Stimulated activated CD8-positive, alpha-beta memory T cell treated with anti-CD3 and anti-CD28 coated beads, Interleukin-4, amount 100 ng/mL, for 4 hours (primary cell): ENCODE results near the gene WFS1.

ENCODE experiments used
- DNase-seq, 2 donors: peaks; one replicate each; pipeline ENCODE4 v3.0.0-alpha.2; 2020; ENCODE audit warnings: low read depth in 2 of 2, low spot score in 1 of 2

Gene WFS1

DNA sequence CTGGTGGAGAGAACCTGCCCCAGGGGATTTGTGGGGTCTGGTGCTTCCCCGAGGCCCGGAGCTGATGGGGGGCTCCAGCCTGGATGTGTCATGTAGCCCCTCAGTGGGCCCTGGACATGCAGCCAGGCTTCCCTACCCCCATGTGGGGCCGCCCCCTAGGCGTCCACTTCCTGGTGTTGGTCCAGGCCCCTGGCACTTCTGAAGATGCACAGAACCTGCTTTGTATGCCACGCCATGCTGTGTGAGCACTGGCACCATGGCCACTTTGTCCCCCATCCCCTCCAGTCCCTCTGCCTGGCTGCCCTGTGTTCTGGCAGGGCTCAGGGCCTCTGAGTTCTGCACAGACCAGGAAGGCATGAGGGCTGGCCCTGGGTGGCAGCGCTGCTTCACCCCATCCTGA lies 29.2 kb downstream of the WFS1 start:
- DNase-seq = no peak

DNA sequence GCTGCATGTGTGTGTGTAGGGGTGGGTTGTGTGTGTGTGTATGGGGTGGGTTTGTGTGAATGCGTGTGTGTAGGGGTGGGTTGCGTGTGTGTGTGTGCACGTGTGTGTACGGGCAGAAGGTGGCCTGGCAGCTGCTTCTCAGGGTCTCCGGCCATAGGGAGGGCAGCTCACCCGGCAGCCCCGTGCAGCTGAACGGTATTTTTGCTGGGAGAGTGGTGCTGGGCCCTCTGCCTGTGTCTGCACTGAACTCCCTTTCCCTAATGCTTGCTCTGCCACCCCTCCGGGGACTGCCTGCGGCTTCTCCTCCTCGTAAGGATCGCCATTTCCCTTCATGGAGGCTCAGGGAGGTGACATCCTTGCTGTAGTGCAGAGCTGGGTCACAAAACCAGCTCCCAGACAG lies 30.2 kb downstream of the WFS1 start:
- DNase-seq = no peak

DNA sequence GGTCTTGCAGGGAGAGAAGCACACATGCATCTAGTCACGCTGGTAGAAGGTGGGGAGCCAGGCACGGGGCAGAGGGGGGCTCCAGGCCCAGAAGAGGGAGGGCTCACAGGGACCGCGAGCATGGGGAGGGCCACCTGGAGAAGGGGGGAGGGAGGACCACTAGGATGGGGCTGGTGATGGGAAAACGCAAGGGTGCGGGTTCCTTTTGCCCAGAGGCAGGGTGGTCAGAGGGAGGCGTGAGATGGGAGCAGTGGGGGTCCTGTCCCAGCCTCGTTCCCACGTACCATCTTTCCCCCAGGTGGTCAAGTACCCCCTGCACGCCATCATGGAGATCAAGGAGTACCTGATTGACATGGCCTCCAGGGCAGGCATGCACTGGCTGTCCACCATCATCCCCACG lies 30.7 kb downstream of the WFS1 start:
- no peak for DNase-seq

DNA sequence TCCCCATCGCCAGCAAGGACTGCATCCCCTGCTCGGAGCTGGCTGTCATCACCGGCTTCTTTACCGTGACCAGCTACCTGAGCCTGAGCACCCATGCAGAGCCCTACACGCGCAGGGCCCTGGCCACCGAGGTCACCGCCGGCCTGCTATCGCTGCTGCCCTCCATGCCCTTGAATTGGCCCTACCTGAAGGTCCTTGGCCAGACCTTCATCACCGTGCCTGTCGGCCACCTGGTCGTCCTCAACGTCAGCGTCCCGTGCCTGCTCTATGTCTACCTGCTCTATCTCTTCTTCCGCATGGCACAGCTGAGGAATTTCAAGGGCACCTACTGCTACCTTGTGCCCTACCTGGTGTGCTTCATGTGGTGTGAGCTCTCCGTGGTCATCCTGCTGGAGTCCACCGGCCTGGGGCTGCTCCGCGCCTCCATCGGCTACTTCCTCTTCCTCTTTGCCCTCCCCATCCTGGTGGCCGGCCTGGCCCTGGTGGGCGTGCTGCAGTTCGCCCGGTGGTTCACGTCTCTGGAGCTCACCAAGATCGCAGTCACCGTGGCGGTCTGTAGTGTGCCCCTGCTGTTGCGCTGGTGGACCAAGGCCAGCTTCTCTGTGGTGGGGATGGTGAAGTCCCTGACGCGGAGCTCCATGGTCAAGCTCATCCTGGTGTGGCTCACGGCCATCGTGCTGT lies 31.5 kb downstream of the WFS1 start:
- no peak for DNase-seq

DNA sequence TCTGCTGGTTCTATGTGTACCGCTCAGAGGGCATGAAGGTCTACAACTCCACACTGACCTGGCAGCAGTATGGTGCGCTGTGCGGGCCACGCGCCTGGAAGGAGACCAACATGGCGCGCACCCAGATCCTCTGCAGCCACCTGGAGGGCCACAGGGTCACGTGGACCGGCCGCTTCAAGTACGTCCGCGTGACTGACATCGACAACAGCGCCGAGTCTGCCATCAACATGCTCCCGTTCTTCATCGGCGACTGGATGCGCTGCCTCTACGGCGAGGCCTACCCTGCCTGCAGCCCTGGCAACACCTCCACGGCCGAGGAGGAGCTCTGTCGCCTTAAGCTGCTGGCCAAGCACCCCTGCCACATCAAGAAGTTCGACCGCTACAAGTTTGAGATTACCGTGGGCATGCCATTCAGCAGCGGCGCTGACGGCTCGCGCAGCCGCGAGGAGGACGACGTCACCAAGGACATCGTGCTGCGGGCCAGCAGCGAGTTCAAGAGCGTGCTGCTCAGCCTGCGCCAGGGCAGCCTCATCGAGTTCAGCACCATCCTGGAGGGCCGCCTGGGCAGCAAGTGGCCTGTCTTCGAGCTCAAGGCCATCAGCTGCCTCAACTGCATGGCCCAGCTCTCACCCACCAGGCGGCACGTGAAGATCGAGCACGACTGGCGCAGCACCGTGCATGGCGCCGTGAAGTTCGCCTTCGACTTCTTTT lies 32.2 kb downstream of the WFS1 start:
- no peak for DNase-seq

DNA sequence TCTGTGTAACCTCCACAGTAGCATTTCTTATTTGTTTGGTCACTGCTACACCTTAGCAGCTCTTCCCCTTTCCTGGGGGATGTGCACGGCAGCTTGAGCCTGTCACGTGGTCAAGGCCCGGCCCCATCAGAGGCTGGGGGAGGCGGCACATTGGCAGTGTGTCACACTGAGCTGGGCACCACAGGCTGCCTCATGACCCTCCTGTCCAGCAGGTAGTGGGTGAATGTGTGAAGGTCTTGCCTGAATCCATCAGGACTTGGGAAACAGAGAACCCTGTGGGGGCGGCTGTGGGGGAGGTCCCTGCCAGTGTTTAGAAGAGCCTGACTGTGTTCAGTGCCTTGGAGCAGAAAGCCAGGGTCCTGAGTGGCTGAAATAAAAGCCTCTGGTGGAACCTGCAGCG lies 33.2 kb downstream of the WFS1 start:
- DNase-seq = no peak

DNA sequence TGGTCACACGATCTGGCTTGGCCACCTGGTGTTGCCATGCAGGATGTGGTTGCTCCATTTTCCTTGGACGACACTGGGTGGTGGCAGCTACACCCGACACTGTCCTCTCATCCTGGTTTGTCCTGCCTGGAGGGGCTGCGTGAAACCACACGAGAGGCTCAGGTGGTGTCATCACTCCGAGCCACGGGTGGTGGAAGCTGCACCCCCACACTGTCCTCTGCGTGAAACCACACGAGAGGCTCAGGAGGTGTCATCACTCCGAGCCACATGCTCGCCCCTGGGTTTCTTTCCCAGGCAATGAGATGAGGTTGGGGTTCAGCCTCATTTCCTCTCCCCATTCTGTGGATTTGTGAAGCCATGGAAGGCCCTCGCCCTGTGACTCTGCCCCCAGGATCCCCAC lies 34.3 kb downstream of the WFS1 start:
- DNase-seq = no peak

DNA sequence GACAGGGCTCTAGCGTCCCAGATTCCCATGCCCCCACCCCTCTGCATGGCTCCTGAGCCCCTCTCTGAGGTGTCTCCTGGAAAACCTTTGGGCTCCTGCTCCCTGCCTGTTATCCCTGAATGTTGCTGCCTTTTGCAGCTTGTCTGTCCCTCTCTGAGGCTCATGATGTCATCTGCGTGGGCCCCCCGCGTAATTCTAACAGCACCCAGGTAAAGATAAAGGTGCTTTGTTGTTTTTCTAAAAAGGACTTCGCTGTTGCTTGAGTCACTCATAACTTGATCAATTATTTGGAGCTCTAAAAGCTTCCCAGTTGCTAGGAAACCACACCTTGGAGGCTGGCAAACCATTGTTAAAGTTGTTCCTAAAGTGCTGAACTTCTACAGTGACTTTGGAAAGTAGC lies 36.6 kb downstream of the WFS1 start:
- no peak for DNase-seq

DNA sequence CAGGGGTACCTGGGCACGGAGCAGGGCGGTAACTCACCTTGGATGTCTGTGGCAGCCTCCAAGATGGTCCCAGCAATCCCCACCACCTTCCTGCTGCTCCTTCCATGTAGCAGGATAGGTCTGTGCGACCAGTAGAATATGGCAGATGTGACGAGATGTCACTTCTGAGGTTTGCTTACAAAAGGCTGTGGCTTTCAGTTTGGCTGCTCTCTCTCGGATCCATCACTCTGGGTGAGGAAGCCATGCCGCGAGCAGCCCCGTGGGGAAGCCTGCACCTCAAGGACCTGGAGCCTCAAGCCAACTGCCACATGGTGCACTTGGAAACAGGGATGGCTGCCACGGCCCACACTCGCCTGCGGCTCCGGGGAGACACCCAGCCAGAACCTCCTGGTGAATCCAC lies 37.6 kb downstream of the WFS1 start:
- DNase-seq = no peak

DNA sequence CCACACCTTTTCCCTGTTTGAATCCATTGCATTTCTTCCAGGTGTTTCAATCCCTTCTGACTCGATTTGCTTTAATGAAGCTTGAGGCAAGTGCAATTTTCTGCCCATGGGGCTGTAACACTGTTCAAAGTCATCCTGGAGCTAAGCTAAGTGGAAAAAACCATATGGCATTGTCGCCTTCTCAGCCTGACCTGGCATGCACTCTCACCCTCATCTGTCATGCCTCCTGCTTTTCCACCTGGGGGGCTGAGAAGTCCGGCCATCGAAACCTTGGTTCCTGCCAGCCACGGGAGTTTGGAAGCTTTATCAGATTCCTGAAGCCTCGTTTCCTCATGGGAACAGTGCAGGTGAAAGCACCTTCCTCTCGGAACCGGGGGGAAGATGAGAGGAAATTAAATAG lies 38.2 kb downstream of the WFS1 start:
- DNase-seq = no peak

DNA sequence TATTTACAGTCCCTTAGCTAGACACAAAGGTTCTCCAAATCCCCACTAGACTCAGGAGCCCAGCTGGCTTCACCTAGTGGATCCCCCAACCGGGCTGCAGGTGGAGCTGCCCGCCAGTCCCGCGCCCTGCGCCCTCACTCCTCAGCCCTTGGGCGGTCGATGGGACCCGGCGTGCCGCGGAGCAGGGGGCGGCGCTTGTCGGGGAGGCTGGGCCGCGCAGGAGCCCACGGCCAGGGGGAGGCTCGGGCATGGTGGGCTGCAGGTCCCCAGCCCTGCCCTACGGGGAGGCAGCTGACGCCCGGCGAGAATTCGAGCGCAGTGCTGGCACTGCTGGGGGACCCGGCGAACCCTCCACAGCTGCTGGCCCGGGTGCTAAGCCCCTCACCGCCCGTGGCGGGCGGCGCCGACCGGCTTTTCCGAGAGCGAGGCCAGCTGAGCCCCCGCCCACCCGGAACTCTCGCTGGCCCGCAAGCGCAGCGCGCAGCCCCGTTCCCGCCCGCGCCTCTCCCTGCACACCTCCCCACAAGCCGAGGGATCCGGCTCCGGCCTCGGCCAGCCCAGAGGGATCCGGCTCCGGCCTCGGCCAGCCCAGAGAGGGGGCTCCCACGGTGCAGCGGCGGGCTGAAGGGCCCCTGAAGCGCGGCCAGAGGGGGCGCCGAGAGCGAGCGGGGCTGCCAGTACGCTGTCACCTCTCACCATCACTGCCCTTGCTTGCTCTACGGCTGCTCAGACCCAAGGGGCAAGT lies 39.4 kb downstream of the WFS1 start:
- no peak for DNase-seq

DNA sequence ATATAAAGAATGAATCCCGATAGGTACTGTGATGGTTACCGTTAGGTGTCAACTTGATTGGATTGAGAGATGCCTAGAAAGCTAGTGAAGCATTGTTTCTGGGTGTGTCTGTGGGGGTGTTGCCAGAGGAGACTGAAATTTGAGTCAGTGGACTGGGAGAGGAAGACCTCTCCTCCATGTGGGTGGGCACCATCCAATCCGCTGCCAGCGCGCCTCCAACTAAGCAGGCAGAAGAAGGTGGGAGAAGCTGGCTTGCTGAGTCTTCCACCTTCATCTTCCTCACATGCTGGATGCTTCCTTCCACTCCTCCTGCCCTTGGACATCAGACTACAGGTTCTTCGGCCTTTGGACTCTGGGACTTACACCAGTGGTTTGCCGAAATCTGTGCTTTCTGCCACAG lies 40.1 kb downstream of the WFS1 start:
- DNase-seq = no peak

DNA sequence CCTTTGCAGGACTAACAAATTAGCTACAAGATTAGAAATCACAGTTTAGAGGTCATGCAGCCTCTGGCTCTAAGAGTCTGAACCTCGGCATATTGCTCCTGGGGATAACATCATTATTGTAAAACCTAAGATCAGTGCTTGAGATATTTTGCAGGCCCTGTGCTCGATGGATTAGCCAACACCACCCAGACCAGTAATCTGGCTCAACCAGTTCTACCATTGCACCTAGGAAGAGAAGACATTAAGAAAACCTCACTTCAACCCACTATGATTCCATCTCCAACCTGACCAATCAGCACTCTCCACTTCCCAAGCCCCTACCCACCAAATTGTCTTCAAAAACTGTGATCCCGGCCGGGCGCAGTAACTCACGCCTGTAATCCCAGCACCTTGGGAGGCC lies 43.6 kb downstream of the WFS1 start:
- DNase-seq = no peak

DNA sequence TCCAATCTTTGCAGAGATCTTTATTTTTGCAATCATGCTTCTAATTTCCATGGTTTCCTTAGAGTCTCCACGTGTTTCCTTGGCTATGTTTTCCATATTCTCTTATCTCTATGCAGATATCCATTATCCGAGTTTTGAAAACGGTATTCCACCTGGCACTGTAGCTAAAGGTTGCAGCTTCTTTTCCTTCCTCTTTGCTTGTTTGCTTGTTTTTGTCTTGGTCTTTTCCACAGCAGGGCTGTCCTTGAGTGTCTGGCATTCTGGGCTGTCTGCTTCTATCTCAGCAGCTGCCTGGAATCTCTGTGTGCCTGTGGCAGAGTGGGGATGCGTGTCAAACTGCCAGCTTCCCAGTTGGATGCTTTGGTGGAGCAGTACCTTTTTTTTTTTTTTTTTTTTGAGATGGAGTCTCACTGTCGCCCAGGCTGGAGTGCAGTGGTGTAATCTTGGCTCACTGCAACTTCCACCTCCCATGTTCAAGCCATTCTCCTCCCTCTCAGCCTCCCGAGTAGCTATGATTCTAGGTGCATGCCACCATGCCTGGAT lies 46.9 kb downstream of the WFS1 start:
- DNase-seq = no peak

DNA sequence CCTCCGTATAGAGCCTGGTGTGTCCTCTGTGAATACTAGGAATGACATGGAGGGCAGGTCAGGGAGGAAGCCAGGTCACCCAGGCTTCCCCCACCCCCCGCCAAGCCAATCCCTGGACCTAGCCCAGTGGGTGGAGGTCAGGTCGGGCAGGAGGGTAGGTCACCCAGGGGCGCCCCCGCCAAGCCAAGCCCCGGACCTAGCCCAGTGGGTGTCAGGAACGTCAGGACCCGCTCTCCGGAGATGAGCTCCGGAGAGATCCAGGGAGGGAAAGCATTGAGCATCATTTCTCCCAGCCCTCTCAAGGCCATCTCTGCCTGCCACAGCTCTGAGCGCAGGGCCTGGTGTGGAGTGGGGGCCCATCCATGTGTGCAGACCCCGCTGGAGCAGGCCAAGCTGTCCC lies 48.6 kb downstream of the WFS1 start:
- no peak for DNase-seq

DNA sequence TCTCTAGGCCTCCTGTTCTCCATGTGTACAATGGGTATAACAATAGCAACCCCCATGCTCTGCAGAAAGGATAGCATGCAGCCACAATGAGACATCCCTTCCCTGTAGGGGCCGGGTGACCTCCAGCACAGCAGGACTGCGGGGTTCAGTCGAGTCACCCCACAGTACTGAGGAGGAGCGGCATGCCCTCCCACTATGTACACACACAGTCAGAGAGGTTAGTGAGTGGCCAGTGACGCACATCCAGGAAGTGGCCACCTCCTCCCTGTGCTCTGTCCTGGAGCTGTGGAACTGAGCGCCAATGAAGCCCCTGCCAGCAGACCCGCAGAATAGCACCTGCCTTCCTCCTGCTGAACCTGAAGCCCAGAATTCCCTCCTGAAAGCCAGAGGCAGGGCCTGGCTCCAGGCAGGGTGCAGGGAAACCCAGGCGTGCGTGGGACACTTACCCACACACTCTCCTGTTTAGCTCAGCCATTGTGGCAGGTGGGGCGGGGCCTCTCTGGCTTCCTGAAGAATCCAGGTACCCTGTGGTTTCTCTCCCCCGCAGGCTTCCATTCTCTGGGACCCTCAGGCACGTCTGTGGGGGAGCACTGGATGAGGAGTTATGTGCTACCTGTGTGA lies 50.0 kb downstream of the WFS1 start:
- DNase-seq = no peak

DNA sequence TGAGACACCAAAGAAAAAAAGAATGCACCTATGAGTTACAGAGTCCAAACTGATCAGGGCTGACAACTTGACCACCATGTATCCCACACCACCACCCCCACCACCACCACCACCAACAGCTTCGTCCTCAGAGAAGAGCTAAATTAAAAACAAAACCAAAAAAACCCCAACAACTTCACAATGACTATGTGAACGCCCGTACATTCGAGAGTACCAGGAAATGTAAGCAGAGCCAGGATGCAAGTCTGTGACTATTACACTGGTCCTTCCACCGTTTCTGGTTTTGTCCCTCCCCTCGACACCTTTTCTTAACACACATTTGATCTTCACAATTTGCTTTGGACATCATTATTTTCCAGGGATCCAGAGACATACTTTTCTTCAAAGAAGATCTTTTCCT lies 51.0 kb downstream of the WFS1 start:
- DNase-seq = no peak

DNA sequence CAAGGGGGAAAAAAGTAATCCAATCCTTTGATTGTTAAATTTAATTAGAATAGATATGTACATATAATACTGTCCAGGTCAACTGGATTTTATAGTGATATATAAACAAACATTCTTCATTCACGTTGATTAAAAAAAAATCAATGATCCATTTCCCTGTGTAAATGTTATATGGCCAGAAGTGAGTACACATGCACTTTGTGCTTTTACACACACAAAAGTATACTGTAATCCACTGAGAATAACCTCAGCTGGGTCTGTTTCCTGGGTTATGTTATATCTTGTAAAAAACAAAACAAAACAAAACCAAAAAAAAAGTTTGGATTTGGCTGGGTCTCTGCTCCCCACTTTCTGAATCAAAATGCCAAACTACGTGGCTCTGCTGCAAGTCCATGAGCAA lies 51.7 kb downstream of the WFS1 start:
- DNase-seq = no peak

DNA sequence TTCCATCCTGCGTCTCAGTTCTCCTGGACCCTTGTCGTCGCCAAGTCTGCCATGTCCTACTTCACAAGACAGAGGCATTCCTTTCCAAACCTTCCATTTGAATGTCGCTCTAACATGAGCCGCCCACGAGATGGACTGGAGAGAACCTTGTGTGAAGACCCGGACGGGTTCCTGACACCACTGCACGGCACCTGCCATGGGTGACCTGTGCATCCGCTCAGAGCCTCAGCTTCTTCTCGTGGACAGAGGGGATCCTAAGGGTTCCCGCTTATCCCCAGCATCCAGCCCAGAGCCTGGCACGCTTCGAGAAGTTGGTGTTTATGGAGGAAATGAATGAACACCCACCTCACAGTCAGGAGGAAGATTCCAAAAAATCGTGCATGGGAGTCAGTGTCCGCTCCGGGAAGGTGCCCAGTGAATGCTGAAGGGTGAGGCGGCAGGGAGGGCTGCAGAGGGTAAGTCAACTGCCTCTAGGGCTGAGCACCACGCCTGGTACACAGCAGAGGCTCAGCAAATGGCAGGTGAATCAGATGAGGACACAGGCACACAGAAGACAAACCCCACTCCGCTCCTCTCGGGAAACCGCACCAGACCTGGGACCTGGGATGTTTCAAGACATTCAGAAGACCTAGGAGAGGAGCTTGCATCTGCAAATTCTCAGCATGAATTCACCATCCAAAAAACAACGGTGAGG lies 52.6 kb downstream of the WFS1 start:
- no peak for DNase-seq

DNA sequence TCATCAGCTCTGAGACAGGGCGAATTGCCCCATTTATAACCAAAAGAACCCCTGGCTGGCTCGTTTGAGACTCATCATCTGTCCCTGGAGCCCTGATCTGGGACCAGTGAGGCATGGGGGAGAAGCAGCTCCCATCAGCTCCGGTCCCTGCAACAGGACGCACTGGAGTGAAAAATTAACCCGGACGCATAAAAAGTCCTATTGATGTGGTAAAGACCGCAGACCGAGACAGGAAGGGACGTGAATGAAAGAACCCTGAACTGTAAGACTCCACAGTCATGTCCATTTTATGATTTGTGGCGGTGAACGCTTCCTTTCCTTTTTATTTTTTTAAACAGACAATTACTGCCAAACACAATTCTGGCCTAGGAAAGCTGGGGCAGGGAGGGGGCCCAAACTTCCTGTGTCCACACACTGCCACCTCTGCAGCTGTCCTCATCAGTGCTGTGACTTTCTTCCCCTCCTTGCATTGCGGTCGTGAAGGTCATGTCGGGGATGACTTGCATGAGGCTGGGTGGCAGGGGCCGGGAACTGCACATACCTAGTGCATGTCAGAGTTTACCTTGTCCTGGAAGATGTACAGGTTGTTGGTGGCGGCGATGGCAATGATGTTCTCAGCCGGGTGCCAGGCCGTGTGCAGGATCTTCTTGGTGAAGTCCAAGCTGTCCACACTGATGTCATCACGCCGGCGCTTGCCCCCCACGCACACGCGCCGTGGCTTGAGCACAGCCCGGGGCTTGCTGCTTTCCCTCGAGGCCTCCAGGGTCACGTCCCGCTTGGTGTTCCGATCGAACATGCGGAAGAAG lies 53.3 kb downstream of the WFS1 start:
- DNase-seq = no peak
